Neural cell (in vitro differentiated cells): Measurements from ENCODE around the gene STATH. TPM values are rescaled to one million over a fixed set of nuclear protein-coding genes. Genes with fewer than 3 reads are reported as not detected.

ENCODE experiments used
- H2AFZ ChIP-seq: fragments of 200-600, 300-800 bp; sonication (generic), shearing (Covaris generic); 2 replicates; pipeline ENCODE4 v1.6.0; 2014; ENCODE audit warnings: low read depth, mild to moderate bottlenecking, antibody characterized with exemption, low read length, moderate library complexity
- H3F3A ChIP-seq: fragments of 200-600 bp; shearing (Covaris generic); 2 replicates; pipeline ENCODE4 v1.6.1; 2016; ENCODE audit warnings: mild to moderate bottlenecking, moderate library complexity, mixed read lengths, antibody characterized with exemption, low read length; ENCODE audit not compliant: insufficient read depth, poor library complexity, severe bottlenecking
- H3K27ac ChIP-seq: fragments of 200-600, 300-800 bp; sonication (generic), shearing (Covaris generic); 2 replicates; pipeline ENCODE4 v1.5.1; 2014; ENCODE audit warnings: mild to moderate bottlenecking, low read length, moderate library complexity
- H3K27me3 ChIP-seq: fragments of 300-800, 200-600 bp; sonication (generic), shearing (Covaris generic); 2 replicates; pipeline ENCODE4 v1.6.0; 2014; ENCODE audit warnings: mild to moderate bottlenecking, low read depth, low read length, moderate library complexity; ENCODE audit not compliant: insufficient read depth
- H3K36me3 ChIP-seq: fragments of 300-800, 200-600 bp; sonication (generic), shearing (Covaris generic); 2 replicates; pipeline ENCODE4 v1.5.1; 2014; ENCODE audit warnings: mild to moderate bottlenecking, antibody characterized with exemption, low read length, moderate library complexity; ENCODE audit not compliant: insufficient read depth
- H3K4me2 ChIP-seq: fragments of 300-800, 200-600 bp; sonication (generic), shearing (Covaris generic); 2 replicates; pipeline ENCODE4 v1.6.0; 2014; ENCODE audit warnings: mild to moderate bottlenecking, low read length
- H3K4me3 ChIP-seq: fragments of 300-800, 200-600 bp; sonication (generic), shearing (Covaris generic); 2 replicates; pipeline ENCODE4 v1.5.1; 2014; ENCODE audit warnings: mild to moderate bottlenecking, low read length, moderate library complexity
- H3K79me2 ChIP-seq: fragments of 200-600 bp; shearing (Covaris generic); replicated peaks from 2 replicates; pipeline ENCODE4 v1.6.0; 2014; ENCODE audit warnings: mild to moderate bottlenecking, low read length, moderate library complexity; ENCODE audit not compliant: insufficient read depth
- H3K9ac ChIP-seq: fragments of 300-800, 200-600 bp; sonication (generic), shearing (Covaris generic); 2 replicates; pipeline ENCODE4 v1.6.1; 2016; ENCODE audit warnings: mild to moderate bottlenecking, low read length, mixed read lengths
- H3K9me2 ChIP-seq: fragments of 200-600 bp; shearing (Covaris generic); 2 replicates; pipeline ENCODE4 v1.6.1; 2016; ENCODE audit warnings: mild to moderate bottlenecking, low read length, mixed read lengths; ENCODE audit not compliant: insufficient read depth
- H3K9me3 ChIP-seq: fragments of 200-600, 300-800 bp; sonication (generic), shearing (Covaris generic); 2 replicates; pipeline ENCODE4 v1.6.1; 2016; ENCODE audit warnings: mild to moderate bottlenecking, mixed run types, low read length, moderate library complexity, mixed read lengths
- H4K20me1 ChIP-seq: fragments of 200-600 bp; shearing (Covaris generic); 2 replicates; pipeline ENCODE4 v1.6.1; 2016; ENCODE audit warnings: mild to moderate bottlenecking, mixed run types; ENCODE audit not compliant: insufficient read depth
- EP300 ChIP-seq: fragments of 450-650 bp; conservative IDR thresholded peaks from 2 replicates; pipeline ENCODE4 v1.6.1; 2014; ENCODE audit warnings: antibody characterized with exemption, mild to moderate bottlenecking, moderate library complexity; ENCODE audit not compliant: poor library complexity, severe bottlenecking
- RAD21 ChIP-seq: fragments of 450-650 bp; conservative IDR thresholded peaks from 2 replicates; pipeline ENCODE4 v1.6.1; 2014; ENCODE audit warnings: antibody characterized with exemption, mild to moderate bottlenecking, moderate library complexity
- REST ChIP-seq: IDR thresholded peaks from 2 replicates; pipeline ENCODE4 v1.6.1; 2012; ENCODE audit warnings: borderline replicate concordance
- SMC3 ChIP-seq: fragments of 450-650 bp; conservative IDR thresholded peaks from 2 replicates; pipeline ENCODE4 v1.6.1; 2014; ENCODE audit warnings: antibody characterized with exemption, mild to moderate bottlenecking, moderate library complexity; ENCODE audit not compliant: poor library complexity
- TAF1 ChIP-seq: IDR thresholded peaks from 2 replicates; pipeline ENCODE4 v1.6.1; 2012; ENCODE audit warnings: low read depth
- polyA plus RNA-seq: library from polyadenylated mRNA; depleted of rRNA; stranded (reverse); fragments of >200 nt; gene quantifications from 2 replicates; pipeline ENCODE4 v1.2.3, GENCODE V29; 2014
- TF ChIP-seq, protein P1 (sequence below): fragments of 450-650 bp; IDR thresholded peaks from 2 replicates; pipeline ENCODE4 v1.5.1; 2014; ENCODE audit warnings: antibody characterized with exemption, mild to moderate bottlenecking, moderate library complexity; ENCODE audit not compliant: poor library complexity, severe bottlenecking

Gene STATH
- polyA plus RNA-seq, 1 donor from 2014 or later, result not detected

- Histone ChIP-seq H3K9ac (no peak overlapping the region), H4K20me1 (no peaks in the 10 kb centered on the region), H2AFZ (no peak overlapping the region), H3K27ac (no peak overlapping the region), H3K27me3 (no peaks in the 10 kb centered on the region), H3K36me3 (no peaks in the 10 kb centered on the region), H3F3A (no peaks in the 10 kb centered on the region), H3K4me2 (no peak overlapping the region), H3K4me3 (no peak overlapping the region), H3K9me2 (no peaks in the 10 kb centered on the region), H3K9me3 (no peaks in the 10 kb centered on the region), H3K79me2 (no peaks in the 10 kb centered on the region)
- no peak for TF ChIP-seq TAF1
- no peak for TF ChIP-seq REST
- TF ChIP-seq, protein P1, sequence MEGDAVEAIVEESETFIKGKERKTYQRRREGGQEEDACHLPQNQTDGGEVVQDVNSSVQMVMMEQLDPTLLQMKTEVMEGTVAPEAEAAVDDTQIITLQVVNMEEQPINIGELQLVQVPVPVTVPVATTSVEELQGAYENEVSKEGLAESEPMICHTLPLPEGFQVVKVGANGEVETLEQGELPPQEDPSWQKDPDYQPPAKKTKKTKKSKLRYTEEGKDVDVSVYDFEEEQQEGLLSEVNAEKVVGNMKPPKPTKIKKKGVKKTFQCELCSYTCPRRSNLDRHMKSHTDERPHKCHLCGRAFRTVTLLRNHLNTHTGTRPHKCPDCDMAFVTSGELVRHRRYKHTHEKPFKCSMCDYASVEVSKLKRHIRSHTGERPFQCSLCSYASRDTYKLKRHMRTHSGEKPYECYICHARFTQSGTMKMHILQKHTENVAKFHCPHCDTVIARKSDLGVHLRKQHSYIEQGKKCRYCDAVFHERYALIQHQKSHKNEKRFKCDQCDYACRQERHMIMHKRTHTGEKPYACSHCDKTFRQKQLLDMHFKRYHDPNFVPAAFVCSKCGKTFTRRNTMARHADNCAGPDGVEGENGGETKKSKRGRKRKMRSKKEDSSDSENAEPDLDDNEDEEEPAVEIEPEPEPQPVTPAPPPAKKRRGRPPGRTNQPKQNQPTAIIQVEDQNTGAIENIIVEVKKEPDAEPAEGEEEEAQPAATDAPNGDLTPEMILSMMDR, result no peak
These were observed 25.7 kb upstream of the STATH start for GRCh38 chr4:69970071-69970470.

DNA sequence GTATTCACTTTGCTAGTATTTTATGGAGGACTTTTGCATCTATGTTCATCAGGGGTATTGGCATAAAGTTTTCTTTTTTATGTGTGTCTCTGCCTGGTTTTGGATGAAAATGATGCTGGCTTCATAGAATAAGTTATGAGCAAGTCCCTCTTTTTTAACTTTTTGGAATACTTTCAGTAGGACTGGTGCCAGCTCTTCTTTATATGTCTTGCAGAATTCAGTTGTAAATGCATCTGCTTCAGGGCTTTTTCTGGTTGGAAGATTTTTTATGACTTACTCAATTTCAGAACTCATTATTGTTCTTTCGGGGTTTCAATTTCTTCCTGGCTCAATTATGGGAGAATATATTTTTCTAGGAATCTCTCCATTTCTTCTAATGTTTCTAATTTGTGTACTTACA lies 21.1 kb upstream of the STATH start:
- Histone ChIP-seq H3K36me3 (no peaks in the 10 kb centered on the region), H3K79me2 (no peaks in the 10 kb centered on the region), H4K20me1 (no peaks in the 10 kb centered on the region), H3K27me3 (no peaks in the 10 kb centered on the region), H3F3A (no peaks in the 10 kb centered on the region), H2AFZ (no peak overlapping the region), H3K4me2 (no peak overlapping the region), H3K9me3 (no peaks in the 10 kb centered on the region), H3K4me3 (no peak overlapping the region), H3K9me2 (no peaks in the 10 kb centered on the region), H3K27ac (no peak overlapping the region), H3K9ac (no peak overlapping the region)
- TF ChIP-seq, protein P1, result no peak
- TF ChIP-seq REST (no peak), EP300 (no peak), SMC3 (no peak), RAD21 (no peak)
